Psoas muscle (tissue), 8 donors: ENCODE results near the gene MFSD12. TPM values are rescaled to one million over a fixed set of nuclear protein-coding genes. Genes with fewer than 3 reads are reported as not detected.

Experiments used
- ATAC-seq, 4 donors: fragments of 200-7000 bp; cut with Tn5 transposase; one replicate each; pipeline ENCODE4 v1.9.1; 2020; ENCODE audit warnings: moderate library complexity in 3 of 4, mild to moderate bottlenecking in 2 of 4
- DNase-seq, 2 donors: peaks; one replicate each; pipeline ENCODE4 v3.0.0-alpha.2; 2020
- H3K27ac ChIP-seq: fragments of 200-600 bp; one replicate; pipeline ENCODE4 v1.8.0; 2022
- H3K27me3 ChIP-seq, 3 donors: fragments of 200-600 bp in 1 of 3; one replicate each; pipeline versions ENCODE4 v1.6.1 to v1.8.0; 2013 to 2022; ENCODE audit warnings: low read length in 2 of 3, mild to moderate bottlenecking in 2 of 3, moderate library complexity in 1 of 3; ENCODE audit not compliant: insufficient read depth in 3 of 3
- H3K36me3 ChIP-seq, 2 donors: fragments of 200-600 bp in 1 of 2; one replicate each; pipeline versions ENCODE4 v1.6.1 to v1.8.0; 2013 to 2022; ENCODE audit warnings: low read depth in 1 of 2, mild to moderate bottlenecking in 1 of 2, moderate library complexity in 1 of 2; ENCODE audit not compliant: insufficient read depth in 1 of 2
- H3K4me1 ChIP-seq: fragments of 200-600 bp; one replicate; pipeline ENCODE4 v1.8.0; 2022
- H3K4me3 ChIP-seq: fragments of 200-600 bp; one replicate; pipeline ENCODE4 v1.8.0; 2022; ENCODE audit warnings: mild to moderate bottlenecking
- H3K9me3 ChIP-seq: fragments of 200-600 bp; one replicate; pipeline ENCODE4 v1.8.0; 2022
- CTCF ChIP-seq: fragments of 200-600 bp; IDR thresholded peaks from one replicate; pipeline ENCODE4 v1.8.0; 2022; ENCODE audit warnings: antibody characterized with exemption
- WGBS, 3 donors: extraction: QIAGEN DNeasy Blood & Tissue Kit; methylation state at CpG; one replicate each; pipeline versions ENCODE4 v1.1.6 to v1.1.7; 2013; 5-methylcytosine and 5-hydroxymethylcytosine counted together
- intact Hi-C, 2 donors: fragments of 100-400 bp; cut with DNase I; formaldehyde crosslinking; loops; one replicate each; pipeline versions ENCODE4 v1.11.0 to v1.14.2; 2022
- polyA plus RNA-seq, 3 donors: library from polyadenylated mRNA; stranded (reverse); fragments of 200-250 nt; gene quantifications; one replicate each; pipeline ENCODE4 v1.2.3, GENCODE V29; 2013
- total RNA-seq, 4 donors: library from RNA; stranded (reverse); fragmentation: NEBNext Ultra II Directional in 2 of 4; extraction: Animal tissue kit (Norgen Biotek cat#: 25700) in 2 of 4; gene quantifications; one replicate each; pipeline versions ENCODE4 v1.2.1 to v1.2.4, GENCODE V29; 2021 to 2023
- donor health status: healthy with polysubstance abuse.
- donor health status: DM: no; HTN: no; CAD: no; lungs with moderate emphysema.
- donor health status: Bipolar disorder and iron deficiency.
- donor health status: healthy.
- donor health status: DM: yes; HTN: yes; CAD: no.
- donor health status: DM: no; HTN: no; CAD: no.
- donor health status: DM: no; HTN: no; CAD: no.
- donor health status: DM: yes; HTN: yes; CAD: no.

Gene MFSD12
- total and polyA plus RNA-seq, 7 donors = 16.3 to 46.6 (median 25.2) TPM

- Histone ChIP-seq H3K4me1 (peaks cover 13% of the 10 kb centered on the region), H3K36me3 (peaks cover 0 to 17% of the 10 kb centered on the region in 2 donors), H3K4me3 (peak overlapping the region; percentile 95), H3K27me3 (no peaks in the 10 kb centered on the region), H3K27ac (peak overlapping the region; percentile 41), H3K9me3 (no peaks in the 10 kb centered on the region)
- intact Hi-C loops = no loop called here
- no peak for ATAC-seq
- DNase-seq = no peak
- WGBS, 3 donors = 23 to 34% (median 28%) methylated on average over 31 of the region's 31 CpGs
- no peak for TF ChIP-seq CTCF
These were observed 49.8 kb downstream of the MFSD12 start for GRCh38 chr19:3507371-3508120.

- H3K27me3 ChIP-seq = no peaks in the 10 kb centered on the region
- peaks cover 13% of the 10 kb centered on the region for H3K4me1 ChIP-seq
- TF ChIP-seq CTCF = no peak
- intact Hi-C loops = no loop called here
- 1 to 3% (median 2%) methylated on average over 42 to 69 of the region's 69 CpGs for WGBS, 3 donors
- peak overlapping the region; percentile 90 for H3K27ac ChIP-seq
- DNase-seq (peak in 1 of 2 donors; percentile 71), ATAC-seq (peak in 1 of 4 donors; percentile 3)
- H3K36me3 ChIP-seq = peaks cover 0 to 17% of the 10 kb centered on the region in 2 donors
- H3K4me3 ChIP-seq = peak overlapping the region; percentile 95
- no peaks in the 10 kb centered on the region for H3K9me3 ChIP-seq
These were observed 50.7 kb downstream of the MFSD12 start for GRCh38 chr19:3506384-3507340.

DNA sequence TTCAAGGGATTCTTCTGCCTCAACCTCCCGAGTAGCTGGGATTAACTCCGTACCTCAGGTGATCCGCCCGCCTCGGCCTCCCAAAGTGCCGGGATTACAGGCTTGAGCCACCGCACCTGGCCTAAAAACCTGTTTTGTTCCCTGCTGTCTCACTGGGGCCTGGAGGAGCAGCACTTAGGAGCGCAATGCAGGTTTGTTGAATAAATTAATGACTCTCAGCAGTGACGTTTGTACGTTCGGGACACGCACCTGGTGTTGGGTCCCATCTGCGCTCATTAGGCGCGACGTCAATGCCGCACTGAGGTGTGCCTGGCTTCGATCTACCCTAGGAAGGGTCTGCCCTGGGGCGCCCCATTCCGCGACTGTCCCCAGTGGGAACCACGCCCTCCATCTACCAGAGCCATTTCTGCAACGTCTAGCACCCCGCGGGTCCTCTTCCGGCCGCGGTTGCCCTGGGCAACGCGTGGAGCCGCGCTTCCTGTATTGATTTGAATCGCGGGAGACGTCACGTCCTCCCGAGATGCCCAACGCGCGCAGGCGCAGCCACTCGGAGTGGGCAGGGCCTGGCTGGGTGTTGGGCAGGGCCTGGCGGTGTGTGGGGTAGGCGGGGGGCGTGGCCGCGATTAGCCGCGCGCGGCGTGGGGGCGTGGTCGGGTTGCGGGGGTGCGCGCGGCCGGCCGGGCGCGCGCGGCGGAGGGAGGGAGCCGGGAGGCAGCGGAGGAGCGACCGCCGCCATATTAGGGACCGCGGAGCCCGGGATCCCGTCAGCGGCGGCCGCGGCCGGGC lies 51.6 kb downstream of the MFSD12 start, which contains the start of gene FZR1:
Gene FZR1, plus strand, starts transcription at position 714 of the 786 bp plus-strand sequence. CDS start 16,679 bp downstream, outside the sequence.
- intact Hi-C loops = no loop called here
- H3K36me3 ChIP-seq = peaks cover 0 to 12% of the 10 kb centered on the region in 2 donors
- 1% methylated on average over 60 to 79 of the region's 79 CpGs for WGBS, 3 donors
- ATAC-seq (peak; percentile 98 to 99 (median 98)), DNase-seq (peak; percentile 99 to 100)
- H3K4me3 ChIP-seq = peak within 1 kb of the TSS; percentile 95
- TF ChIP-seq CTCF = no peak
- H3K27me3 ChIP-seq = no peaks in the 10 kb centered on the region
- H3K4me1 ChIP-seq = peaks cover 17% of the 10 kb centered on the region
- no peaks in the 10 kb centered on the region for H3K9me3 ChIP-seq
- peak within 1 kb of the TSS; percentile 90 for H3K27ac ChIP-seq

DNA sequence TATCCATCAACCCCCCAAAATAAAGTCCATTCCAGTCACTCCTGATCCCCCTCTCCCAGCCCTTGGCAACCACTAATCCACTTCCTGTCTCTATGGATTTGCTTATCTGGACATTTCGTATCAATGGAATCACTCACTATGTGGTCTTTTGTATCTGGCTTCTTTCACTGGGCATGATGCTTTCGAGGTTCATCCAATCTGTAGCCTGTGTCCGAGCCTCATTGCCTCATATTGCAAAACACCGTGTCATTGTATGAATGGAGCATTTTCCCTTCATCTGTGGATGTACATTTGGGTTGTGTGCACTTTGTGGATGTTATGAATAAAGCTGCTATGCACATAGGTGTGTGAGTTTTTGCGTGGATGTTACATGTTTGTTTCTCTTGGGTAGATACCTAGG lies 52.7 kb downstream of the MFSD12 start:
- Histone ChIP-seq H3K36me3 (peaks cover 0 to 5% of the 10 kb centered on the region in 2 donors), H3K4me1 (peaks cover 19% of the 10 kb centered on the region), H3K27me3 (no peaks in the 10 kb centered on the region), H3K27ac (no peak overlapping the region), H3K9me3 (no peaks in the 10 kb centered on the region), H3K4me3 (no peak overlapping the region)
- no peak for ATAC-seq
- intact Hi-C loops = no loop called here
- DNase-seq = no peak
- WGBS, 3 donors = 83 to 88% (median 87%) methylated on average over 5 of the region's 5 CpGs
- TF ChIP-seq CTCF = no peak
